GM19438 (cell line): ENCODE results near the gene GSE1.

Experiments used
- ATAC-seq: cut with Tn5 transposase; IDR thresholded peaks from one replicate; pipeline ENCODE4 v1.9.1; 2021; ENCODE audit warnings: low read depth; ENCODE audit not compliant: unreplicated experiment

Gene GSE1

GRCh38 chr16:85605051-85605911 is 7.8 kb upstream of the GSE1 start:
- ATAC-seq, result no peak

DNA sequence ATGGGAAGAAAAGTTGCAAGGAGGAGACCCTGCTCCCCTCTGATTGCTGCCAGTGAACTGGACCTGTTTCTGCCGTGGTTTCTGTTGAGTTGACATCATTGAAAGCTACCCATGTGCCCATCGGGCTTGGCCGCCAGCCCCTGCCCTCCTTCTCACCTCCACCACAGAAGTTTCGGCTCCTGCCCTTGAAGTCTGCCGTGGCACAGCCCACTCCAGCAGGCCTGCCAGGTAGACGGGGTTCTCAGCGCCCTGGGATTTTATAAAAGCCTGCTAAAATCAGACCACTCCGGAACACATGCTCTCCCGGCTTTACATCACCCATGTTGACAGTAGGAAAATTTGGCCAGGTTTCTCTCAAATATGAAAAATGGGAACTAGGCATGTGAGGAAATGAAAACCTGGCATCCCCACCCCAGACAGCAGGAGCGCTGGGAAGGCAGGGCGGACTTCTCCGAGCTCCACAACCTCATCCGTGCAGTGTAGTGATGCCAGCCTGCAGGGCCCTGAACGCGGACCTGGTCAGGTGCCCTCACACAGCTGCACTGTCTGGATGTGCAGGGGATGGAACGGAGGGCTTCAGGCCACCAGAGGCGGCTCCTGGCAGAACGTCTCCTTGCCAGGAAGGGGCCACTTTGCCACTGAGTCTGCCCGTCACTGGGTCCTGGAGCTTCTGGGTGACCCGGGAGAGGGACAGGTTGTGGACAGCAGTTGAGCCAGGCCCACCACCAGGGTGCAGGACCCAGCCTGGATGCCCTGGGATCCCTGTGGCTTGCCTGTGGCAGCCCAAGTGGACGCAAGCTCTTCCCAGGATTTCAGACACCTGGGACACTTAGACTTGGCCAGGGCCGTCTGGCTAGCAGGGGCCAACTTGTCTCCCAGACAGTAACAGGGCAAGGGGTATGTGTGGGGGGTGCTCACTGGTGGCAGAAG is 6.9 kb upstream of the GSE1 start:
- ATAC-seq, result no peak

GRCh38 chr16:85606904-85607303 is 6.2 kb upstream of the GSE1 start:
- ATAC-seq, result no peak

GRCh38 chr16:85607321-85607765 is 5.8 kb upstream of the GSE1 start:
- no peak for ATAC-seq

DNA sequence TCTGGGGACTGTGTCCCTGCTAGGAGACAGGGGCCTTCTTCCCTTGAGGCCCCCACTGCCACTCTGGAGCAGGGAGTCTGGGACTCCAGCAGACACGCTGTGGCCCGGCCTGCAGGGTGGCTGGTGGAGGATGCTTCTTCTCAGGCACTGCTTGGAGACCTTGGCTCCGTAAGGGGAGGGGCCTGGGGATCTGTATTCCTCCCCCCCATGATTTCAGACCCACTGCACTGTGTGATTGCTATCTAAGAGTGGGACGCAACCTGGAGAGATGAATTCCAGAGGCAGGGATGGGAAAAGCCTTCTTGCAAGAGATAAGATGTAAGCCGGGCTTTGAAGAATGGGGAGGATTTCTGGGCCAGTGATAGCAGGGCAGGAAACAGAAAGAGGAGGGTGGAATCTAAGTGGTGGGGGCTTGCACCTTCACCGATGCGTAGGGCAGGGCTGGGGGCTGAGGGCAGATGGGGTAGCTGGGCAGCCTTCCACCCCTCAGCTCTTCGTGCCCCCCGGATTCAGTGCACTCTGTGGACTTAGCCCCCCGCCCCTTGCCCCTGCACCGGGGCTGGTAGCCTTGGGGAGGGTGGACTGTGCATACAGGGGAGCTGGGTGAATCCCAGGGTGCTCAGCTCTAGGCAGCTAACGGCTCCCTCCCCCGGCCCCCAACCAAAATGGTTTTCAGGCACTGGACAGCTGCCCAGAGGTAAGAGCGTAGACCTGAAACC is 5.2 kb upstream of the GSE1 start:
- no peak for ATAC-seq

GRCh38 chr16:85608515-85608885 is 4.6 kb upstream of the GSE1 start:
- no peak for ATAC-seq

DNA sequence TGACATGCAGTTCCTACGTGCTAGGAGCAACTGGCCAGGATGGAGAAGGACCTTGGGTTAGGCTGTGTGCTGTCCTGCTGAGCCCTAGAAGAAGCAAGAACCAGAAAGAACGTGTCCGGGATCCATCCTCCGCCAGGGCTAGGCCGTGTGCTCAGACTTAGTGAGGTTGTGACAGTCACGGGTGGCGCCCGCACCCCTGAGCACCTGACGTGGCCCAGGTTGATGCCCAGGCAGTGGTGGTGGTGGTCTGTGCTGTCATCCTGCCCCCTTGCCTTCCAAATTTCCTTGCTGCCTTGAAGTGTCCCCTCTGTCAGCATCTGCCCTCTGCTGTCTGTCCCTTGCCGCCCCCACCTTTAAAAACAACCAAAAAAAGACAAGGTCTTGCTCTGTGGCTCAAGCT is 4.2 kb upstream of the GSE1 start:
- no peak for ATAC-seq

DNA sequence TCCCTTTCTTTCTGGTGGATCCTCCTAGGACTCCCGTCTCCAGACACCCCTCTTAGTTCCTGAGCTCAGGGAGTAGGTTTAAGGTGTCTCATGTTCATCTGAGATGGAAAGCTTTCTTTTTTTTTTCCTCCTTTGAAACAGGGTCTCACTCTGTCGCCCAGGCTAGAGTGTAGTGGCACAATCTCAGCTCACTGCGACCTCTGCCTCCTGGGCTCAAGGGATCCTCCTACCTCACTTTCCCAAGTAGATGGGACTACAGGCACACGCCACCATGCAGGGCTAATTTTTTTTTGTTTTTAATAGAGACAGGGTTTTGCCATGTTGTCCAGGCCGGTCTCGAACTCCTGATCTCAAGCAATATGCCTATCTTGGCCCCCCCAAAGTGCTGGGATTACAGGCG is 3.6 kb upstream of the GSE1 start:
- ATAC-seq, result no peak

DNA sequence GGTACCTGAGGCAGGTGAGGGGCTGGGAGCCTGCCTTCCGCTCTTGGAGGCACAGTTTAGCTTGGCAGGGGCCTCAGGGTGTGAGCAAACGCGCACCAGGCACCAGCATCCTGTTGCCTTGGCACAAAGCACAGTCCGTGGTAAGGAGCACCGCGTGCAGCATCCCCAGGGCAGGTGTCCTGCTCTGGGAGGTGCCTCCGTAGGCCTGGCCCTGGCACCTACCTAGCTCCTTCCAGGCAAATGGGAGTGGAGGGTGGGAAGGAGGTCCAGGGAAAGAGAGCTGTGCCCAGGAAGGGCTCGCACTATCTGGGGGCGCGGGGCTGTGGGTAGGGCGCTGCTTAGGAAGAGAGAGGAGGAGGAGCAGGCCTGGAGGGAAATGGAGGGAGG is 3.1 kb upstream of the GSE1 start:
- ATAC-seq, result no peak

DNA sequence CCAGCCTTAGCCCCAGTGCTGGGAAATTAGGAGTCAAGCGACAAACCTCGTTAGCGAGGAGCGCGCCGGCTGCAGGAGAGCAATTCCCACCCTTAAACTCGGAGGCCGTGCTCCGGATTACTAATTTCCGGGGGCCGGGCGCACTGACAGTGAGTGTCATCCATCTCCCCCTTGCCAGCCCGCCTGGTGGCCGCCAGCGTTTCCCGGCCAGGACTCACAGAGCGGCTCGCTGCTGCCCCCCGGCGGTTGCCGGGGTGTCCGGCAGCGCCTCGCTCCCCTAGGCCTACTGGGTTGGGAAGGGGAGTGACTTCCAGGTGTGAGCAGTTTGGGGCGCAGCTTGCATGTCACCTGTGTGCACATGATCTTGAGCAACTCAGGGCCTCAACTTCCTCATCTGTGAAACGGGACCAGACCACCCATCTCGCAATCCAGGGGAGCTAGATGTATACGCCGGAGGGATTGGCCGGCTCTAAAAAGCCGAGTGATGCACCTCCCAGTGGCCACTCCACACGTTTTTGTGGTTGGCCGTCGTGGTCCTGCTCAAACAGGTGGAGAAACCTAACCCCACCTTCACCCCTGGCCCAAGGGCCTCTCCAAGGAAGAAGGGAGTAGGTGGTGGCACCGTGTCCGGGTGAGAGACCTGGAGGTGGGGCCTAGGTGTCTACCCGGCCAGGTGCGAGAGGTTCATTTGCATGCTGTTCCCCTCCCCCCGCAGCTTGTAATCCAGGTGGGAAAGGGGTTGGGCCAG is 2.5 kb upstream of the GSE1 start:
- ATAC-seq, result no peak

DNA sequence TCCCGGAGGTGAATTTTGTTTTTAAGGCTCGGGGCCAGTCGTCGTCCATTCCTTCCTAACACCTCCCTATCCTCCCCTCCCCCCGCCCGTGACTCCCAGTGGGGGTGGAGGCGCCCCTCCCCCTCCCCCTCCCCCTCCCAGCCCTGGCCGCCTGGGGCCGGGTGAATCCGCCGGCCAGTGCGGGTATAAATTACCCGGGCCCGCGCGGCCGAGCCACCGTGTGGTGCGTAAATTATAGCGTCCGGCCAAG is 2.0 kb upstream of the GSE1 start:
- ATAC-seq, result no peak

- no peak for ATAC-seq
Observed at GRCh38 chr16:85611444-85612190, 1.5 kb upstream of the GSE1 start.

- no peak for ATAC-seq
Observed at GRCh38 chr16:85612191-85612800, 826 bp upstream of the GSE1 start.

DNA sequence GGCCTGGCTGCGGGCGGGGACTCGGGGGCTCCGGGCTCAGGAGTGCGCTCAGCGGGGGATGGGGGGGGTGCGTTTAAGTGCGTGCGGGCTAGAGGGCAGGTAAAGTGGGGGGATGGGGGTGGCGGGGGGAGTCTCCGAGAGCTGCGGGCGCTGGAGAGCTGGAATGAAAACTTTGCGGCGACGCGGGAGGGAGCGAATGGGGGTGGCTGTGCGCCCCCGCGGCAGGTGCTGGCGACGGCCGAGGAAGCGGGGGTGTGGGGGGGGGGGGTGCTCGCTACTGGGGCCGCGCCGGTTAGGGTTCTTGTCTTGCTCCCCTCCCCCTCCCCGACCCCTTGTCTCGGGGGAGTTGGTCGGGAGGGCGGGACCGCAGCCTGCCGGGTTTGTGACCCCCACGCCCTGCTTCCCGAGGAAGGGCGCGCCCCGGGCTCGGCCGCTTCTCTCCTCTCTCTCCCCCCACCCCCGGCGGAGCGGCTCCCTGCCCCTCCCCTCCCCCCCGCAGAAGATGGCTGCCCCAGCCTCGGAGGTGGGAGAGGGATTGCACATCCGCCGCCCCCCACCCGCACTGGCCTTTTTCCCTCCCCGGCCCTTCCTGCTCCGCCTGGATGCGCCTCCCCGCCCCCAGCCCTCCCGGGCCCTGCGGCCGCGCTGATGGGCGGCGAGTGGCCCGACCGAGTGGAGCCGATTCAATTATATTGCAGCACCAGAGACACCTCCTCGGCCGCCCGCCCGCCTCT is 649 bp downstream of the GSE1 start:
- no peak for ATAC-seq

- no peak for ATAC-seq
Observed at GRCh38 chr16:85614338-85615013, 1.4 kb downstream of the GSE1 start.

GRCh38 chr16:85615014-85615851 is 2.1 kb downstream of the GSE1 start:
- ATAC-seq, result no peak

DNA sequence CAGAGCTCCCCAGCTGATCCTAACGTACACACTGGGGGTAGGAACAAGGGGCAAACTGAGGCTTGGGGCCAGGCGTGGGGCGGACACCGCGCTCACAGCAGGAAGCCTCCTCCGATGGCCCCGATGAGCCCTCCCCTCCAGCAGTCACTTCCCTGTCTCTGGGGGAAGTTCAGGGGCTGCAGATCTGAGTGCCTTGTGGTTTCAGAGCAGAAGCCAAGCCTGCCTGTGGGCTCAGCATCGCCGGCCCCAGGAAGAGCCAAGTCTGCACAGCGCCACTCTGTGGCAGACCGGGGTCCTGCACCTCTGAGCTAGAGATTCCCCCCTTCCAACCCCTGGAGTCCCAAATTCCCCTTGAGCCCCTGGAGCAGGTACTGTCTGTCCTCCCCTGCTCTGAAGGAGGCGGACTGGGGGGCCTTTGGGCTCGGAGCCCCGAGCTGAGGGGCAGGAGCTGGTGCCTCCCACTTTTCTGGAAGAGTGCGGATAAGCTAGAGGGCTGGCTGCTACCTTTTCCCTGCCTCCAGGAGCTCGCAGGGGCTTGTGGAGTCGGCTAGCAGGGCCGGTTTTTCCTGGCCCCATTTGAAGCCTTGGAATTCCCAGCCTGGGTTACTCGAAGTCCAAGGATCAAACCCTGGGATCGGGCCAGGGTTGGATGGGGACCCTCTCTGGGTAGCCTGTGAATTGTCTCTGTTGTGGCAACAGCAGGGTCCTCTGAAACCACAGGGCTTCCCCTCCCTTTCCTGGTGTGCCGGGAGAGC is 2.9 kb downstream of the GSE1 start:
- no peak for ATAC-seq
